ENCODE measurements around the gene NDUFAF2.
"Not testable (repeated sequence)": the region's sequence is repeated elsewhere in the genome, so short reads cannot be mapped to it uniquely, and the experiment has no call there.

NDUFAF2 gene, protein sequence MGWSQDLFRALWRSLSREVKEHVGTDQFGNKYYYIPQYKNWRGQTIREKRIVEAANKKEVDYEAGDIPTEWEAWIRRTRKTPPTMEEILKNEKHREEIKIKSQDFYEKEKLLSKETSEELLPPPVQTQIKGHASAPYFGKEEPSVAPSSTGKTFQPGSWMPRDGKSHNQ

DNA sequence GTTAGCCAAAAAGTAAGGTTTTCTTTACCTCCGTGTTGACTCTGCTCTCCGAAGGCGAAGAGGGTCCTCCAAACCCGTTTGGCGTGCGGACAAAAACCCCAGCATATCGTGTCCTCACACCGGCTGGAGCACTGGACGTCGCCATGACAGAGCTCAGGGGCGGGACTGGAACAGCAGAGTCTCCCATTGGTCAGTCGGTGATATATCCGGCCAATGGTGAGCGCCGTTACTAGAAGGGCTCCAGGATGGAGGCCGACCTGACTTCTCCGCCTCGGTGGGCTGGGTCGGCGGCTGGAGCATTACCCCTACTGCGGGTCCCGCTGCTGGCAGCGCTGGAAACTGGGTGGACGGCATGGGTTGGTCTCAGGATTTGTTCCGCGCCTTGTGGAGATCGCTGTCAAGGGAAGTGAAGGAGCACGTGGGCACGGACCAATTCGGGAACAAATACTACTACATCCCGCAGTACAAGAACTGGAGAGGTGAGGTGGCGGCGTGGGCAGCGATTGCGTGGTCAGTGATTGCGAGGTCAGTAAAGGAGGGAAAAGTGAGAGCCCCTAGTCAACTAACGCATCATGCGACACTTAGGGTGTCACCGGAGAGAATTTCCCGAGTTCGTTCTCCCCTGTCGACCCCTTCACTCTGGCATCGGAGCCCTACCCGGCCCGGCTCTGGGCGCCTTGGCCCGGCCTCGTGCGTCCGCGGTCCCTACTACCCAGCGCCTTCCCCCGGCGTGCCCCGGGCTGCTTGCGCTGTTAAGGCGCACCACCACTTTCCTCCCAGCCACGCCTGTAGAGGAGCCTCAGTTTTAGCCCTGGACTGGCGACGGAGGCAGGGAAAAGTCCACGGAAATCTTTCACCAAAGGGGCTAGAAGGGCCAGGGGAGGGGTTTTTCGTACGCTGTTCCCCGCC, at the start of gene NDUFAF2, which contains the start of gene ERCC8:
Gene NDUFAF2 (plus strand): TSS at position 302 of the 909 bp plus-strand sequence. CDS start 51 bp downstream, at position 353.
Gene ERCC8 (minus strand): TSS at position 167 of the 909 bp plus-strand sequence. CDS start 62 bp downstream, at position 105.
- DNase-seq, result peak; percentile 90 to 91

DNA sequence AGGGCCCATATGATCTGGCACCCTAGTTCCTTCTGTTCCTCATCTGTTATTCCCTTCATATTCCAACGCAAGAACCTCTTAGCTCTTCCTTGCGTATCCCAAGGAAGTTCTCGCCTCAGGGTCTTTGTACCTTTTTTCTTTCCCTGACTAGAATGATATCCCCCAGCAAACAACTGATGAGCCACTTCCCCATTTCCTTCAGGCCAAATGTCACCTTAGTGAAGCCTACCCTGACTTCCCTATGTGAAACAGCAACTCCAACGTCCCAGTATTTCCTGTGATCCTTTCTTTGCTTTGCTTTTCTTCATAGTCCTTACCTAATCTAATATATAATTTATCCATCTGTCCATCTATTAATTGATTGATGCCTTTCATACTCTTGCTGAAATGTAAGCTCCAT, 48.0 kb upstream of the NDUFAF2 start:
- DNase-seq, result no peak

DNA sequence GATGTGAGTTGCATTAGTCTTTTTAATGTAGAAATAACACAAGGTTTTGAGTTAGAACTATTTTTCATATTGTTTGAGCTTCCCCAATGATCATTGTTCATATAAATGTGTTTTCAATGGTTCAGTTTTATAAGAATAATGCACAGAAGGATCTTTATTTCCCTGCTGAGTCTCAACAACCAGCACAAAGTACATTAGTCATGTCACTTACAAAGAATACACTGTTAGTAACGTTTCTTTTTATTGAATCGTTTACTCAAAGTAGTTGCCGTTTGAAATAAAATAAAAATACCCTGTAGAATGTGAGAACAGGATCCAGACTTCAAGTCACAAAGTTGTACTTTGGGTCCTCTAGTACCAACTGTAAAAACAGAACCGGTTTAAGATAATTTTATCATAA, 41.6 kb upstream of the NDUFAF2 start:
- DNase-seq, result no peak

DNA sequence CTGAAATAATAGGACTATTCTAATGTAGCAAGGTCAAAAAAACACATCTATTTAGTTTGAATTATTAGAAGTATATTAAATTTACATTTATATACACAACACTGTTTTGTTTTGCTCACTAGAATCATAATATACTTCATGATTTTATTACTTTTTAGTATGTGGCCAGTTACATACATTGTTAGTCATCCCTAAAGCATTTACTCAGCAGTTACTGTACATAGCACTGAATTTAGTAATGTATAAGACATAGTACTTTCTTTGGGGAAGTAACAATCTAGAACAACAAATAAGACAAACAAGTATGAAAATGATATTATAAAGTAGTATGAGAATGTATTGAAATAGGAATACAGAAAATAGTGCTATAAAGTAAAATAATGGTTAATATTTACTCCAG, 28.4 kb upstream of the NDUFAF2 start:
- DNase-seq, result no peak

DNA sequence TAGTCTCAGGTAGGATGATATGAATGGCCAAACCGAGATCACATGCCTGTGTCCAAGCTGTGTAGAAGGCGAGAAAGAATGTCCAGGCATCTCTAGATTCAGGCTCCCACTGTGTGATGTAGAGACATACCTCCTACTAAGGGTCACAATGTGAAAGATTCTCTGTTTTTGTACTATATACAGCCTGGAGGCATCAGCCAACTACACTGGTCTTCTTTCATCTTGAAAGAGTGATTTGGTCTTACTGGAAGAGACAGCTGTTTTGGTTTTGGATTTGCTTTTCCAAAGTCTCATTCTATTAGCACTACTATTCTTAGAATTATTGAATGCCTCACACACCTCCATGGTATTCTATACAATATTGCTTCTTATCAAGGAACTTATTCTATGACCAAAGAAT, 26.5 kb upstream of the NDUFAF2 start:
- no peak for DNase-seq

DNA sequence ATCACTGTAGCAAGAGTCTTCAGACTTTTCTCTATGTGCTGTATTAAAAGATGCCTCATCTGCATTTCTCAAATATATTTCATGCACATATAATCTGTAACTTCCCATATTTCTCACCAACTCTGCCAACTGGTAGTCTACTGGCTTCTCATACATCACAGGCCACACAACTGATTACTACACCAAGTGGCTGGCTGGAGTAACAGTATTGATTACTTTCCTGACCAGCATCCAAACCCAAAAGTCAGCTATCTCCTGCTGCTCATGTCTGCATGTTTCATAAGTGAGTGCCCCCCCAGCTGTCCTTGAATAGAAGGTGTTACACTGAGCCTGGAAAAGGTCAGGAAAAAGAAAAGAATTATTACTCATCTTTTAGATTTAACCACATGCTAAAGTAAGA, 17.6 kb upstream of the NDUFAF2 start:
- no peak for DNase-seq

DNA sequence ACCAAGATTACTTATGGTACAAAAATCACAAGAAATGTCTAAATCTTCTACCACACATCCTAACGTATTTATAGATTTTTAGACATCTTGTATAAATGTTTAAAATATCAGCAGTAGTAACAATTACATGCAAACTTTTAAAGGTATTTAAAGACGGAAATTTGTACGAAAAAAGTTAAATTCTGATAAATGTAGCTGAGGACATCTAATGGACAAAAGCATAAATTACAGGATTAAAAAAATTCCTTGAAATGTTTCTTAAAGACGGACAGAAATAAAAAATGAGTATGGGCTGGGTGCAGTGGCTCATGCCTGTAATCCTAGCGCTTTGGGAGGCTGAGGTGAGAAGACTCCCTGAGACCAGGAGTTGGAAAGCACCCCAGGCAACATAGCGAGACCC, 16.0 kb upstream of the NDUFAF2 start:
- peak in 1 of 2 donors; percentile 15 for DNase-seq

DNA sequence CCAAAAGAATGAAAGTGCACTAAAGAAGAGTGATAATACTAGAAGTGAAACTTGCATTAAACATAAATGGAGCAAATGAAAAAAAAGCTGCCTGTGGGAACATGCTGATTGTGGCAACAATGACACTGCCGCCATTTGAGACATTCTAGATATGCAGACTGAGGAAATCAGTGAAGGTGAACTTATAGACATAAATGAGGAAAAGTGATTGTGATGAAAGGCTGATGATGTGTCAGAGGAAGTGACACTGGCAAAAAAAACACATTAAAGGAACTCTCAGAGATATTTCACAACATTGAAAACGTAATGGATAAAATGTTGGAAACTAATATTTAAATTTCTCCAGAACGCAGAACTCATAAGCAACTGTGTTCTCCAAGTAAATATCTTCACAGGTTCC, 1.4 kb upstream of the NDUFAF2 start:
- peak; percentile 69 to 74 for DNase-seq

DNA sequence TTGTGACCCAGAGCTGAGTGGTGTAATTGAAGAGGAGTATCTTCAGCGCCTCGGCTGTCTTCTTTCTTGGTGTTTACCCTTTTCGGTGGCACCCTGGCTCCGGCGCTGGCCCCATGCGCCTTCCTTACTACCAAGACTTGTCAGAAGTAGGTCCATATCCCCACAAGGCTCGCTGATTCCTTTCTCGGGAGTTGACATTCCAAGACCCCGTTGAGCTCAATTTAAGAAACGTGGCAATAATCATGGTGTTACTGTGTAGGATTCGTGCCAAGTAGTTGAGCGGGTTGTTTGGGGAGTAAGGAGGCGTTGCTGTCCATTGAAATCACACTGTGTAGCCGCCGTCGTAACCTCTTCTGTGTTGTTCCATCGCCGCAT, 795 bp downstream of the NDUFAF2 start:
- DNase-seq, result peak in 1 of 2 donors; percentile 22

DNA sequence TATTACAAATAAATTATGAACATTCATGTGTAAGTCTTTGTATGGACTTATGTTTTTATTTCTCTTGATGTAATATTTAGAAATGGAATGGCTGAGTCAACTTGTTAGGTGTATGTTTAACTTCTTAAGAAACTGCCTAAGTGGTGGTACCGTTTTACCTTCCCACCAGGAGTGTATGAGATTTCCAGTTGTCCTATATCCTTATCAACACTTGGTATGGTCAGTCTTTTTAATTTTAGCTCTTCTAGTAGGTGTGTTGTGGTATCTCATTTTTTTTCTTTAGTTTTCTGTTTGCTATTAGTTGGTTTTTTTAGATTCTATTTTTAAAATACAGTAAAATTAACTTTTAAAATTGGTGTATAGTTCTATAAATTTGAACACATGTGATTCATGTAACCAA, 3.7 kb downstream of the NDUFAF2 start:
- no peak for DNase-seq

DNA sequence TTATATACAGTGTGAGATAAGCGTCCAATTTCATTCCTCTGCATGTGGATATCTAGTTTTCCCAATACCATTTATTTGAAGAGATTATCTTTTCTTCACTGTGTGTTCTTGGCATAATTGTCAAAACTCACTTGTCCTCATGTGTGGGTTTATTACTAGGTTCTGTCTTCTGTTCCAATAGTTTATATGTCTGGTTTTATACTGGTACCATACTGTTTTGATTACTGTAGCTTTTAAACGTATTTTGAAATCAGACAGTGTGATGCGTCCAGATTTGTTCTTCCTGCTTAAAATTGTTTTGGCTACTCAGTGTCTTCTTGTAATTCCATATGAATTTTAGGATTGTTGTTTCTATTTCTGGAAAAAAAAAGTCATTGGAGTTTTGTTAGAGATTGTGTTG, 10.2 kb downstream of the NDUFAF2 start:
- no peak for DNase-seq

DNA sequence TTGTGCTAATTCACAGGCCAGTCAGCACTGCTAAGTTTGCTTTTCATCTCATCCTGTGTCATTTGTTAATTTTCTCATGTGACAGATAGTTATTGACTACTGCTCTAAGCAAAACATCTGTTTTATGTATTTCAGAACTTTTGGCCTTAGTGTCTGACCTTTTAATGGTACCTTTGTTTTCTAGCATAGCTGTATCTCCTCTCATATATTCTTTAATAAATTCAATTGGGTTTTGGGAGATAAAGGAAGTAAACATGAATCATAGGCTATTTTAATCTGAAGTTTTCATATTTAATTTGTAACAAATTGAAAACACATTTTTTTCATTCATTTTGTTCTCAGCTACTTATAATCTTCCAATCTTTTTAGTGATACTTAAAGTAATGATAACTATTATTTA, 13.1 kb downstream of the NDUFAF2 start:
- no peak for DNase-seq

DNA sequence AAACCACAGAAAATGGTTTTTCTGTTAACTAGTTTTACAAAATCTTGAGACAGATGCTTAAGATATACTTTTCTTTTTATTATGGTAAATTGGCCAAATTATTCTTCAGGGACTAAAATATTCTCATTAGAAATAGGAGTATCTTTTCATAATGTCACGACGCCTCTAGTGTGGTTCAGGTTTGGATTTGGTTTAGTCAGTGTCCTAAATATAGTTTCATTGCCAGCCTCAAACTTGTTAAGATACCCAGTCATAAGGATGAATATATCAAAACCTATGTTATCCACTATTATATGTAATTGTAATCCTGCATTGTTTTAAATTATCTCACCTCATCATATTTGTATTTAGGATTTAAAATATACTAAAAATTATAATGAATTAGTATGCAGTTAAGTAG, 13.7 kb downstream of the NDUFAF2 start:
- no peak for DNase-seq

DNA sequence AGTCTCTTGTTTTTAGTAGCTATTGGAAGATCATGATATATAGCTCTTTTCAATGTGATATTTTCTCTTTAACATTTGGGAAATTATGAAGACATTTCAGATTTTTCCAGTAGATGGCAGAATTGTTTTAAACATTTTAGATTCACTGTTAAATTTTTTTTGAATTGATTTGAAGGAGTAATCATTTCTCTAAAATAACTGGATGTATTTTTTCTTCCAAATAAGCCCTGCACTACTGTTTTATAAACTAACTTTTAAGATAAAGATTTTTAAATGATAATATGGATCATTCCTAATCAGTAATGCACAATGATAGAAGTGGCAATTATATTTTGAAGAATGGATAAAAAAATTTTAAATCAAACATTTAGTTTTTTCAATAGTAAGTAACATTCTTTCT, 14.2 kb downstream of the NDUFAF2 start:
- DNase-seq, result peak; percentile 5 to 67

DNA sequence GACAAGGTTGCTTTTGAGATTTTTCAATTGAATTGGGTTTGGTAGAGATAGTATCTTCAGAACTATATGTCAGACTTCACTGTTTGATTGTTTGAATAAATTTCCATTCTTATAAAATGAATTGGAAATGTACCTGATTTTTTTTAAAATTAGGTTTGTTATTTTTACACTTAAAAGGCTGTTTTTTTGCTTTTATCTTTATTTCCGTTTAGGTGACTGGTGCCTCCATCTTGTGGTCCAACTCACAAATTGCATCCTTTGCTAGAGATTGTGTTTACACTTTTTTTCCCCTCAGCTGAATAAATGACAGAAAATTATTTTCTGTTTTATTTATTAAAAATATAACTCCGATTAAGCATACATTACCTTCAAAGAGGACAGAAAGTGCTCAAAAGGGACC, 15.6 kb downstream of the NDUFAF2 start:
- DNase-seq, result peak in 1 of 2 donors; percentile 22

DNA sequence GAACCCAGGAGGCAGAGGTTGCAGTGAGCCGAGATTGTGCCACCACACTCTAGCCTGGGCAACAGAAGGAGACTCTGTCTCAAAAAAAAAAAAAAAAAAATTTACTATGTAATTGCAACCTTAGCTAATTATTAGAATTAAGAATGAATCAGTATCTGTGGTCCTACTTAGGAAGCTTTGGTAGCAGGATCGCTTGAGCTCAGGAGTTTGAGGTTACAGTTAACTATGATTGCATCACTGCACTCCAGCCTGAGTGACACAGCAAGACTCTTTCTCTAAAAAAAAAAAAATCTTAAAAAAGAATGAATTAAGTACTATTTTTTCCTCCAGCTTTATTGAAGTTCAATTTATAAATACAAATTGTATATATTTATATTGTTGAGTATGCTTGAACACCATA, 16.7 kb downstream of the NDUFAF2 start:
- DNase-seq, result no peak

DNA sequence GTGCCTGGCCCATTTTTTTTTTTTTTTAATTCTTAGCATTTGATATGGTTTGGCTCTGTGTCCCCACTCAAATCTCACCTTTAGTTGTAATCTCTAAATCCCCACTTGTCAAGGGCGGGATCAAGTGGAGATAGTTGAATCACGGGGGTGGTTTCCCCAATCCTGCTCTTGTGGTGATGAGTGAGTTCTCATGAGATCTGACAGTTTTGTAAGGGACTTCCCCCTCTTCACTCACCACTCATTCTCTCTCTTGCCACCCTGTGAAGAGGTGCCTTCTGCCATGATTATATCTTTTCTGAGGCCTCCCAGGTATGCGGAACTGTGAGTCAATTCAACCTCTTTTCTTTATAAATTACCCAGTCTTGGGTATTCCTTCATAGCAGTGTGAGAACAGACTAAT, 27.2 kb downstream of the NDUFAF2 start:
- peak in 1 of 2 donors; percentile 37 for DNase-seq

DNA sequence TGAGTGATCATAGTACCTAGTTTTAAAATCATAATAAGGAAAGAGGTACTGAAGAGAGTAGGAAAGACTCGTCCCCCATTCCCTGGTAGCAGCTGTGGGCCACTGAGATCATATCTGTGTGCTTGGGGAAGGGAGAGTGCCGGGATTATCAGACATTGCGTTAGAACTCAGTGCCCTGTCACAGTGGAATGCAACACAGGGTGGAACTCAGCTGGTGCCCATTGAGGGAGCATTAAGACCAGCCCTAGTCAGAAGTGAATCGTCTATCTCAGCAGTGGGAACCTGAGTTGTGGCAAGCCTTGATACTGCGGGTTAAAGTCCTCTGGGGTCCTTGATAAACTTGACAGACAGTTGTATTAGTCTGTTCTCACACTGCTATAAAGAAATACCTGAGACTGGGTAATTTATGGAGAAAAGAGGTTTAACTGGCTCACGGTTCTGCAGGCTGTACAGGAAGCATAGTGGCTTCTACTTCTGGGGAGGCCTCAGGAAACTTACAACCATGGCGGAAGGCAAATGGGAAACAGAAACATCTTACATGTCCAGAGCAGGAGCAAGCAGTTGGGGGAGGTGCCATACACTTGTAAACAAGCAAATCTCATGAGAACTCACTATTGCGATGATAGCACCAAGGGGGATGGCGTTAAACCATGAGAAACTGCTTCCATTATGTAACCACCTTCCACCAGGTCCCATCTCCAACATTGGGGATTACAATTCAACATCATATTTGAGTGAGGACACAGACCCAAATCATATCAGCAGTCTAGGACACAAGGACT, 33.1 kb downstream of the NDUFAF2 start:
- DNase-seq, result no peak

DNA sequence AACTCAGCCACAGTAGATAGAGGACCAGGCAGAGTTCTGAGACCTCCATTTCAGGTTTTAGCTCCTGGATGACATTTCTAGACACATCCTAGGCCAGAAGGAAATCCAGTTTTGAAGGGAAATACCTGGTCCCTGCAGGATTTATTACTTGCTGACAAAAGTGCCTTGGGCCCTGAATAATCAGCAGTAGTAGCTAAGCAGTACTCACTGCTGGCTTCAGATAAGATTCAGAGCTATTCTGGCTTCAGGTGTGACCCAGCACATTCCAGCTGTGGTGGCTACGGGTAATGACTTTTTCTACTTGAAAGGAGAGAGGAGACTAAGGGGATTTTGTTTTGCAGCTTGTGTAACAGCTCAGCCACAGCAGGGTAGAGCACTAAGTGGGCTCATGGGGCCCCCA, 34.0 kb downstream of the NDUFAF2 start:
- no peak for DNase-seq

DNA sequence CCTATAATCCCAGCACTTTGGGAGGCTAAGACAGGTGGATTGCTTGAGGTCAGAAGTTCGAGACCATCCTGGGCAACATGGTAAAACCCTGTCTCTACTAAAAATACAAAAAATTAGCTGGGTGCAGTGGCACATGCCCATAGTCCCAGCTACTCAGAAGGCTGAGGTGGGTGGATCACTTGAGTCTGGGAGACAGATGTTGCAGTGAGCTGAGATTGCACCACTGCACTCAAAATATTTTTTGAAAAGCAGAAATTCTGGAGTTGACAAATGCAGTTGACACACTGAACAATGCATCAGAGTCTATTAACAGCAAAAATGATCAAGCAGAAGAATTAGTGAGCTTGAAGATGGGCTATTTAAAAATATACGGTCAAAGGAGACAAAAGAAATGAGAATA, 35.5 kb downstream of the NDUFAF2 start:
- peak; percentile 24 to 70 for DNase-seq

DNA sequence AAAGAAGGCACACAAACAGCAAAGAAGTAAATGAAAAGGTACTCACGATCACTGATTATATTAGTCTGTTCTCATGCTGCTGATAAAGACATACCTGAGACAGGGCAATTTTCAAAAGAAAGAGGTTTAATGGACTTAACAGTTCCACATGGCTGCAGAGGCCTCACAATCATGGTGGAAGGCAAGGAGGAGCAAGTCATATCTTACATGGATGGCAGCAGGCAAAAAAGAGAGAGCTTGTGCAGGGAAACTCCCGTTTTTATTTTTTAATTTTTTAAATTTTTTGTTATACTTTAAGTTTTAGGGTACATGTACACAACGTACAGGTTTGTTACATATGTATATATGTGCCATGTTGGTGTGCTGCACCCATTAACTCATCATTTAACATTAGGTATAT, 37.1 kb downstream of the NDUFAF2 start:
- not testable (repeated sequence) for DNase-seq

DNA sequence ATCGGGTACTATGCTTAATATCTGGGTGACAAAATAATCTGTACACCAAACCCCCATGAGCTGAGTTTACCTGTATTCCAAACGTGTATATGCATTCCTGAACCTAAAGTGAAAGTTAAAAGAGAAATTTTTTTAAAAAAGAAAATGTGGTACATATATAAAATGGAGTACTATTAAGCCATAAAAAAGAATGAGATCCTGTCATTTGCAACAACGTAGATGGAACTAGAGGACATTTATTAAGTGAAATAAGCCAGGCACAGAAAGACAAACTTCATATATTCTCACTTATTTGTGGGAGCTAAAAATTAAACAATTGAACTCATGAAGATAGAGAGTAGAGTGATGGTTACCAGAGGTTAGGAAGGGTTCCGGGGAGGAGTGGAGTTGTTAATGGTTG, 44.8 kb downstream of the NDUFAF2 start:
- DNase-seq, result no peak

DNA sequence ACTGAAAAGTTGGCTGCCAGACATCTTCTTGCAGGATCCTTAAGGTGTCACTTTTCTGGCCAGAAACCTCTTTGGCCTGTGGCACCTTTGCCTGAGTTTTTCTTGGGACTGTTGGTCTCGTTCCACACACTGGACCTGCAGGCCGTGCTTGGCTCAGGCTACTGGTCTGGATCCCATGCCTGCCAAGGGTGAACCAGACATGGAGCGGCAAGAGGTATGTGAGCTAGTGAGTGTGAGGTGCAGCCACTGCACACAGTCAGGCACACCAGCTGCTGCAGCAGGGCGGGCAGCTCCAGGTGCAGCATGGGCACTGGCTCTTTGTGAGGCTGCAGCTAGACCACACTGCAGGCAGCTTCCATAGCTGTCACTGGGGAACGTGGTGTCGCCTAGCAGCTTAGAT, 47.9 kb downstream of the NDUFAF2 start:
- no peak for DNase-seq

DNA sequence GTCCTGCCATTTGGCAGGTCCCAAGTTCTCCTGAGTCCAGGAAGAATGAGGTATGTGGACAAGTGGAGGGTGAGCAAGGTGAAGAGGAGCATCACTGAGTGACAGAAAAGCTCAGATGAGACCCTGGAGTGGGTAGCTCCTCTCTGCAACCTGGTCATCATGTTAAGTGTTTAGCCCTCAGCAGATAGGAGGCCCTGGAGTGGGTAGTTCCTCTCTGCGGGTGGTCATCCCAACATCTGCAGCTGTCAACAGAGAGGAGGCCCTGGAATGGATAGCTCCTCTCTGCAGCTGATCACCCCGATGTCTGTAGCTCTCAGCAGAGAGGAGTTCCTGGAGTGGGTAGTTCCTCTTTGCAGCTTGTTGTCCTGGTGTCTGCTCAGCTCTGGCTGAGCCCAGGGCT, 48.4 kb downstream of the NDUFAF2 start:
- DNase-seq, result no peak

Measured in inflammatory macrophage treated with lipopolysaccharide for 1 hour (primary cell).